GOT3 (cell line): ENCODE measurements around the gene CCBE1.

Experiments
- DNase-seq: peaks from one replicate; lab custom pipeline; 2025; ENCODE audit warnings: mixed read lengths; lab: John Stamatoyannopoulos, UW

Gene CCBE1

GRCh38 chr18:59619816-59620215 is 77.4 kb downstream of the CCBE1 start:
- no peak for DNase-seq

- DNase-seq: no peak
These were observed 79.7 kb downstream of the CCBE1 start for GRCh38 chr18:59617468-59617932.

- no peak for DNase-seq
These were observed 80.7 kb downstream of the CCBE1 start for GRCh38 chr18:59616501-59616900.

- no peak for DNase-seq
These were observed 83.3 kb downstream of the CCBE1 start for GRCh38 chr18:59613903-59614302.

- no peak for DNase-seq
These were observed 84.8 kb downstream of the CCBE1 start for GRCh38 chr18:59612381-59612780.

- DNase-seq: no peak
These were observed 86.6 kb downstream of the CCBE1 start for GRCh38 chr18:59610546-59611140.

- no peak for DNase-seq
These were observed 87.6 kb downstream of the CCBE1 start for GRCh38 chr18:59609654-59610053.

- no peak for DNase-seq
These were observed 89.8 kb downstream of the CCBE1 start for GRCh38 chr18:59607471-59607870.

- no peak for DNase-seq
These were observed 90.2 kb downstream of the CCBE1 start for GRCh38 chr18:59607078-59607379.

GRCh38 chr18:59606193-59607077 is 90.8 kb downstream of the CCBE1 start:
- DNase-seq: no peak

GRCh38 chr18:59605633-59606192 is 91.5 kb downstream of the CCBE1 start:
- DNase-seq: no peak

GRCh38 chr18:59604877-59605276 is 92.3 kb downstream of the CCBE1 start:
- DNase-seq: no peak

GRCh38 chr18:59597049-59597448 is 100.2 kb downstream of the CCBE1 start:
- DNase-seq: no peak

- DNase-seq: no peak
These were observed 103.9 kb downstream of the CCBE1 start for GRCh38 chr18:59593291-59593717.

- DNase-seq: no peak
These were observed 104.6 kb downstream of the CCBE1 start for GRCh38 chr18:59592624-59593023.

- DNase-seq: no peak
These were observed 114.8 kb downstream of the CCBE1 start for GRCh38 chr18:59582395-59582794.

- no peak for DNase-seq
These were observed 117.7 kb downstream of the CCBE1 start for GRCh38 chr18:59579509-59579908.

GRCh38 chr18:59577386-59577655 is 119.9 kb downstream of the CCBE1 start:
- no peak for DNase-seq

- DNase-seq: no peak
These were observed 120.5 kb downstream of the CCBE1 start for GRCh38 chr18:59576541-59577385.

- DNase-seq: no peak
These were observed 121.2 kb downstream of the CCBE1 start for GRCh38 chr18:59575995-59576394.

GRCh38 chr18:59573962-59574361 is 123.3 kb downstream of the CCBE1 start:
- no peak for DNase-seq

- DNase-seq: no peak
These were observed 125.3 kb downstream of the CCBE1 start for GRCh38 chr18:59571902-59572301.

GRCh38 chr18:59570796-59571195 is 126.4 kb downstream of the CCBE1 start:
- no peak for DNase-seq
